ENCODE measurements around the gene ENOX1.

DNA sequence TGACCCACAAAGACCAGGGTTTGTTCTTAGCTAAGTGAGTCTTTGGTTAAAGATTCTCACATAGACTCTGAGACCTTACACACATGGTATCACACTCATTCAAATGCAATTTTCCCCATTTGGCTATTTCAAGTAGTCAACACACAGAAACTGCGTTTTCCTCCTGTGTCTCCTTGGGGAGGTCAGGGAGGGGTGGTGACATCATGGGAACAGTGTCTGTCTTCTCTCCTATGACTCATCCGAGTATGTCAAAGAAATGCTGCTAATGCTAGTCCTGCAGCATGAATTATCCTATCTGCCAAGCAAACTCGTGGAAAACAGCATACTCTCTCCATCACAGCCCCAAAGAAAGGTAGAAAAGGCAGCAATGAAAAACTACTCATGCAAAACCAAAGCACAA, 100.2 kb downstream of the ENOX1 start:
- TF ChIP-seq, protein P1, sequence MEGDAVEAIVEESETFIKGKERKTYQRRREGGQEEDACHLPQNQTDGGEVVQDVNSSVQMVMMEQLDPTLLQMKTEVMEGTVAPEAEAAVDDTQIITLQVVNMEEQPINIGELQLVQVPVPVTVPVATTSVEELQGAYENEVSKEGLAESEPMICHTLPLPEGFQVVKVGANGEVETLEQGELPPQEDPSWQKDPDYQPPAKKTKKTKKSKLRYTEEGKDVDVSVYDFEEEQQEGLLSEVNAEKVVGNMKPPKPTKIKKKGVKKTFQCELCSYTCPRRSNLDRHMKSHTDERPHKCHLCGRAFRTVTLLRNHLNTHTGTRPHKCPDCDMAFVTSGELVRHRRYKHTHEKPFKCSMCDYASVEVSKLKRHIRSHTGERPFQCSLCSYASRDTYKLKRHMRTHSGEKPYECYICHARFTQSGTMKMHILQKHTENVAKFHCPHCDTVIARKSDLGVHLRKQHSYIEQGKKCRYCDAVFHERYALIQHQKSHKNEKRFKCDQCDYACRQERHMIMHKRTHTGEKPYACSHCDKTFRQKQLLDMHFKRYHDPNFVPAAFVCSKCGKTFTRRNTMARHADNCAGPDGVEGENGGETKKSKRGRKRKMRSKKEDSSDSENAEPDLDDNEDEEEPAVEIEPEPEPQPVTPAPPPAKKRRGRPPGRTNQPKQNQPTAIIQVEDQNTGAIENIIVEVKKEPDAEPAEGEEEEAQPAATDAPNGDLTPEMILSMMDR (conservative IDR thresholded peaks at IDR 0.05; ENCODE audit: low read depth, low read length): no peak
- TF ChIP-seq EZH2phosphoT487 (IDR thresholded peaks at IDR 0.05; ENCODE audit: borderline replicate concordance, low read length): no peak
- TF ChIP-seq EZH2 (IDR thresholded peaks at IDR 0.05; ENCODE audit: low read length, unreplicated experiment): no peak
